Muscle layer of duodenum (tissue), 2 donors: ENCODE data around the gene DLG1.

ENCODE experiments used
- H3K27ac ChIP-seq: one replicate; pipeline ENCODE4 v1.7.0; 2013; ENCODE audit warnings: mild to moderate bottlenecking, low read length
- H3K27me3 ChIP-seq: one replicate; pipeline ENCODE4 v1.7.0; 2013; ENCODE audit warnings: low read depth, mild to moderate bottlenecking, control low read depth, low read length
- H3K36me3 ChIP-seq, 2 donors: one replicate each; pipeline ENCODE4 v1.7.0; 2013; ENCODE audit warnings: low read length in 2 of 2, control low read depth in 1 of 2, mild to moderate bottlenecking in 1 of 2; ENCODE audit not compliant: insufficient read depth in 2 of 2, control insufficient read depth in 1 of 2
- H3K4me1 ChIP-seq, 2 donors: one replicate each; pipeline ENCODE4 v1.7.0; 2013; ENCODE audit warnings: low read length in 2 of 2, mild to moderate bottlenecking in 2 of 2, control low read depth in 1 of 2, moderate library complexity in 1 of 2; ENCODE audit not compliant: insufficient read depth in 2 of 2, control insufficient read depth in 1 of 2
- H3K4me3 ChIP-seq, 2 donors: one replicate each; pipeline ENCODE4 v1.7.0; 2013; ENCODE audit warnings: low read length in 2 of 2, low read depth in 1 of 2, mild to moderate bottlenecking in 1 of 2
- H3K9me3 ChIP-seq, 2 donors: one replicate each; pipeline ENCODE4 v1.7.0; 2013; ENCODE audit warnings: low read length in 2 of 2, control low read depth in 1 of 2, mild to moderate bottlenecking in 1 of 2; ENCODE audit not compliant: control insufficient read depth in 1 of 2
- donor health status: healthy.

The DLG1 gene

DNA sequence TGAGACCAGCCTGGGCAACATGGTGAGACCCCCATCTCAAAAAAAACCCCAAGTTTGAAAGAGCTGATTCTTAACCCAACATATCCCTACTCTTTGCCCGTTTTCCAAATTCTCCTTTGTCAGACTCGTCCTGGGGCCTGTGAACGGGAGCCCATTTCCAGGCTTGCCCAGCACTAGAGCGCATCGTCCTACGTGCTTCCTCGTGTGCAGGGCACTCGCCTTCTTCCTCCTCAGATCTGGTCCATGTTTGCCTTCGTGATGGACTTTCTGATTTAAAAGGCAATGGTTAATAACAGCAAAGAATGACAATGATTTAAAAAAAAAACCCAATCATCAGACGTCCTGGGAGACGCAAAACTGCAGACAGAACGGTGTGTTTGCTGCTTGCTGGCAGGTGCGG is 278.9 kb downstream of the DLG1 start:
- Histone ChIP-seq H3K27ac (no peak overlapping the region), H3K4me3 (no peak overlapping the region), H3K27me3 (peaks cover 7% of the 10 kb centered on the region), H3K4me1 (no peaks in the 10 kb centered on the region), H3K9me3 (no peaks in the 10 kb centered on the region), H3K36me3 (no peaks in the 10 kb centered on the region)

DNA sequence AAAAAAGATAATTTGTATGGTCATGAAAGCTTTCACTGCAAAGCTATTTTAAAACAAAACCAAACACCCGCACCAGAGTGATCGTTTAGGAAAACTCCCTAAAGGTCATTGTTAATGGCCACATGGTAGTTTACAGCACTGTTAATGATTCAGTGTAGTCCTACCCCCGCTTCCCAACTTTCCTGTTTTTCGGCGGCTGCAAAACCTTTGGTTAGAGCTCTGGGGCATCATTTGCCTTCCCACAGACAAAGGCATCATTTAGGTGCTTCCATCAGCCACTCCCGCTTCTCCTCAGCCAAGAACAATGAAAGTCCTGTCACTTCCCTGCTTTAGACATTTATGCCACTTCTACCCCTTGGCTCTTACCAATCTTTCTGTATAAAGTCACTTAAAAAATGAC is 279.4 kb downstream of the DLG1 start:
- no peaks in the 10 kb centered on the region for H3K4me1 ChIP-seq
- H3K27me3 ChIP-seq: peaks cover 7% of the 10 kb centered on the region
- H3K4me3 ChIP-seq: no peak overlapping the region
- no peaks in the 10 kb centered on the region for H3K36me3 ChIP-seq
- H3K9me3 ChIP-seq: no peaks in the 10 kb centered on the region
- H3K27ac ChIP-seq: no peak overlapping the region

GRCh38 chr3:197017003-197017402 is 281.4 kb downstream of the DLG1 start:
- Histone ChIP-seq H3K4me1 (no peaks in the 10 kb centered on the region), H3K27ac (no peak overlapping the region), H3K27me3 (no peaks in the 10 kb centered on the region), H3K4me3 (no peak overlapping the region), H3K36me3 (no peaks in the 10 kb centered on the region), H3K9me3 (no peaks in the 10 kb centered on the region)

DNA sequence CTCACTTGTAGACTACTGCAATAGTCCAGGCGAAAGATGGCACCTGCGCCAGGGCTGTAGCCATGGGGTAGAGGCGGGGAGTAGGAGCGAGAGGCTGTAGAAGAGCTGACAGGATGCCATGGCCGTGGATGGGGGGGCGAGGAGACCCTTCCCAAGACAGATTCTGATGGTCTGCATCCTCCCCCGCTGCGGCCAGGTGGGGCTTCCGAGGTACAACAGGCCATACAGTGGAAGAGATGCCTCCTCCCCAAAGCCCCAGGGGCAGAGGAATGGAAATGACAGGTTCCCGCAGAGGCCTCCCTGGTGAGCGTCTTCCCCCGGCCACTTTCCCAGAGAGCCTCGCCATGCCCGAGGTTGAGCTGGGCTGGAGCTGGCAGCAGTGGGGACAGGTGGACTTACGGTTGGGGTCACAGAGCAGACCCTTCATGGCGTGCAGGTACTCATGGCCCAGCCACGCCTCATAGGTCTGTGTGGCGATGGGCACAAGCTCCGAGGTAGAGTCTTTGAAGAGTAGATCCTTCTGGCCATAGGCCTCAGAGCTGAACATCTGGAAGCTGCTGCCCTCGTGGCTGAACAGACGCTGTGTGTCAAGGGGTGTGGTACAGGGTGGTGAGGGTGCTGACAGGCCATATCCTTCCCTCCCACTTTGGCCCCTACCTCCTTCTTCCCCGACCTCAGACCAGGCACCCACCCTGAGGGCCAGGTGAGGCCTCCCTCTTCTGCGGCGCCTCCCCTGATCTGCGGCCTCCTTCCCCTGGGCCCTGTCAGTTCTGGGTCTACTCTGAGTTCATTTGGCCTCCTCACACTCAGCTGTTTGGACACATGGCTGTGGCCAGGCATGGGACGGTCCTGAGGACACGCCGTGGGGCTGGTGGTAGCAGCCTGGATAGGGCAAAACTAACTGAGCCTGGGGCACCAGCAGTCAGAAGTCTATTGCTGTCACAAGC is 282.3 kb downstream of the DLG1 start:
- Histone ChIP-seq H3K27me3 (no peaks in the 10 kb centered on the region), H3K4me3 (no peak overlapping the region), H3K4me1 (no peaks in the 10 kb centered on the region), H3K36me3 (no peaks in the 10 kb centered on the region), H3K27ac (no peak overlapping the region), H3K9me3 (no peaks in the 10 kb centered on the region)

- no peaks in the 10 kb centered on the region for H3K9me3 ChIP-seq
- no peak overlapping the region for H3K4me3 ChIP-seq
- H3K4me1 ChIP-seq: no peaks in the 10 kb centered on the region
- no peaks in the 10 kb centered on the region for H3K27me3 ChIP-seq
- no peaks in the 10 kb centered on the region for H3K36me3 ChIP-seq
- no peak overlapping the region for H3K27ac ChIP-seq
Measured at GRCh38 chr3:197014942-197015575, 283.4 kb downstream of the DLG1 start.

GRCh38 chr3:197014024-197014423 is 284.4 kb downstream of the DLG1 start:
- Histone ChIP-seq H3K27ac (no peak overlapping the region), H3K4me3 (no peak overlapping the region), H3K4me1 (no peaks in the 10 kb centered on the region), H3K36me3 (no peaks in the 10 kb centered on the region), H3K27me3 (no peaks in the 10 kb centered on the region), H3K9me3 (no peaks in the 10 kb centered on the region)

DNA sequence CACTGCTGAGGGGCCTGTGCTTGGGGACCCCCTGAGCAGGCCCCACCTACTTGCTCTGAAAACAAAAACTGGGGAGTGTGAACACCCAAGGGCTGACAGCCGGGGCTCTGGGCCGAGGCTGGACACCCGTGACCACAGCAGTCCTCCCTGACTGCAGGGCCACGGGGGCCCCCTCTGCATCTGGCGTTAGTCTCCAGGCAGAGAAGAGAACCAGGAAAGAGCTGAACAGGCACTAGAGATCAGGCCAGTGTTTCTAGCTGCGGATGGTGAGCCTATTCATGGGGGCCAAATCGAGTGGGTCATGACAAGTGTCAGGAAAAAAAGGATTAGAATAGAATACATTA is 285.9 kb downstream of the DLG1 start:
- Histone ChIP-seq H3K27ac (no peak overlapping the region), H3K36me3 (no peaks in the 10 kb centered on the region), H3K4me3 (no peak overlapping the region), H3K4me1 (no peaks in the 10 kb centered on the region), H3K9me3 (no peaks in the 10 kb centered on the region), H3K27me3 (no peaks in the 10 kb centered on the region)

DNA sequence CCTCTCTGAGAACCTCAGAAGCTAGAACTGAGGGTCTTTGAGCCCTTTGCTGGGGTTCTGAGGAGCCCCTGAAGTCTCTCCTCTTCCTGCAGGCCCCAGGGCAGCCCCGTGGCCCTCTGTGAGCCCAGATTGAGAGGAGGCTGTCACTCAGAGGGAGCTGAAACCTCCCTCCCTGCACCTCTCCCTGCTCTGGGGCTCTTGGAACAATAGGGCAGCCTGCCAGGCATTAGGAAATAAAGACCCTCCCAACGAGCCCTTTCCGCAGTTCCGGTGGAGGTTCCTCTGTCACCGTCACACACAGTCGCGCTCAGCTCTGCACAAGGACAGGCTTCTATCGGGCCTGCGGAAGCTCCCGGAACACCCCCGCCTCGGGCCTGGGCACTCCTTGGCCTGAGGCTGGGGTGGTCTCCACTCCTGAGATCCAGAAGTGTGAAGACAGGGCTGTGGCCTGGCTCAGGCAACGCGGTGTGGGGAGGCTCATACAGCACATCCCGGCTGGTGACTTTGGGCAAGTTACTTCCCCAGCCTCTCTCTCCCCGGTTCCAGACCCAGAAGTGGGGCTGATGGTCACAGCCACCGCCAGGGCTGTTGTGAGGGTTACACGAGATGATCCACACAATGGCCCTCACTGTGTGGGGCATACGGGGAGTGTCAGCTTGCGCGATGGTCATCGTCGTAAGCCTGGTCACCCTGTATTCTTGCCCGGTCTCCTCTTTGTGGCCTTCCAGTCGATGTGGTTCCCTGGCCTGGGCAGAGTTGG is 286.5 kb downstream of the DLG1 start:
- no peak overlapping the region for H3K27ac ChIP-seq
- H3K9me3 ChIP-seq: no peaks in the 10 kb centered on the region
- no peaks in the 10 kb centered on the region for H3K4me1 ChIP-seq
- H3K4me3 ChIP-seq: no peak overlapping the region
- no peaks in the 10 kb centered on the region for H3K36me3 ChIP-seq
- no peaks in the 10 kb centered on the region for H3K27me3 ChIP-seq

GRCh38 chr3:197010556-197011351 is 287.7 kb downstream of the DLG1 start:
- H3K4me1 ChIP-seq: no peaks in the 10 kb centered on the region

DNA sequence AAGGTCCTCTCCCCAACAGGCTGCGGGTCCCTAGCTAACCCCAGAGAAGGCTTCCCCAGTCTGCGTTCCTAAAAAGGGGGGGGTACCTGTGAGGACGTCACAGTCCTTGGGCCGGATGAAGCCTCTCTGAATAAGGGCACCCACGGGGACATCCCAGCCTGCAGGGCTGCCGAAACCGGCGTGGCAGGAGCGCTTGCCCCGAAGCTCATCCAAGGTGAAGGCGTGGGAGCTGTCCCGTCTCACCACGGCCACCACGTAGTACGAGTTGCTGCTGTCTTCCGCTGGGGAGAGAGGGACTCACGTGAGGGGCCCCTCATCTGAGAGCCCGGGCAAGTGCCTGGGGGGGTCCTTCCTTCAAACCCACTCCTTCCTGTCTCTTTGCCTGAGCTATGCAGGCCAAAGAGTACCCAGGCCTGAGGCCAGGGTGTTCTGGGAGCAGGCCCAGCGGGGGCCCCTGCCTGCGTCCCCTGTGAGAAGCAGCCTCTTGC is 288.8 kb downstream of the DLG1 start:
- Histone ChIP-seq H3K27me3 (no peaks in the 10 kb centered on the region), H3K4me3 (no peak overlapping the region), H3K4me1 (no peaks in the 10 kb centered on the region), H3K36me3 (no peaks in the 10 kb centered on the region), H3K27ac (no peak overlapping the region), H3K9me3 (no peaks in the 10 kb centered on the region)

More at GRCh38 chr3:197010556-197011351, 287.7 kb downstream of the DLG1 start:
- Histone ChIP-seq H3K9me3 (no peaks in the 10 kb centered on the region), H3K4me3 (no peak overlapping the region), H3K27ac (no peak overlapping the region), H3K36me3 (no peaks in the 10 kb centered on the region), H3K27me3 (no peaks in the 10 kb centered on the region)
